ENCODE results near the gene RUBCN.
"Not testable (repeated sequence)": the region's sequence is repeated elsewhere in the genome, so short reads cannot be mapped to it uniquely, and the experiment has no call there.

RUBCN gene

GRCh38 chr3:197722734-197723133, 14.0 kb downstream of the RUBCN start:
- no peak for DNase-seq (ENCODE audit: low read depth)
- no peak overlapping the region for H3K4me3 ChIP-seq (ENCODE audit: low read depth, low read length)
- TF ChIP-seq CTCF (IDR thresholded peaks at IDR 0.05; ENCODE audit: control insufficient read depth, extremely low read depth, insufficient read depth), result no peak

- DNase-seq (ENCODE audit: low read depth), result no peak
- no peak overlapping the region for H3K4me3 ChIP-seq (ENCODE audit: low read depth, low read length)
- no peak for TF ChIP-seq CTCF (IDR thresholded peaks at IDR 0.05; ENCODE audit: control insufficient read depth, extremely low read depth, insufficient read depth)
These were observed 16.0 kb downstream of the RUBCN start for GRCh38 chr3:197720694-197721093.

GRCh38 chr3:197718891-197719290, 17.8 kb downstream of the RUBCN start:
- no peak overlapping the region for H3K4me3 ChIP-seq (ENCODE audit: low read depth, low read length)
- TF ChIP-seq CTCF (IDR thresholded peaks at IDR 0.05; ENCODE audit: control insufficient read depth, extremely low read depth, insufficient read depth), result no peak
- no peak for DNase-seq (ENCODE audit: low read depth)

GRCh38 chr3:197714251-197714650, 22.5 kb downstream of the RUBCN start:
- no peak for TF ChIP-seq CTCF (IDR thresholded peaks at IDR 0.05; ENCODE audit: control insufficient read depth, extremely low read depth, insufficient read depth)
- no peak overlapping the region for H3K4me3 ChIP-seq (ENCODE audit: low read depth, low read length)
- no peak for DNase-seq (ENCODE audit: low read depth)

- no peak for DNase-seq (ENCODE audit: low read depth)
- TF ChIP-seq CTCF (IDR thresholded peaks at IDR 0.05; ENCODE audit: control insufficient read depth, extremely low read depth, insufficient read depth), result no peak
- H3K4me3 ChIP-seq (ENCODE audit: low read depth, low read length), result no peak overlapping the region
These were observed 23.3 kb downstream of the RUBCN start for GRCh38 chr3:197713477-197713822.

- no peak for DNase-seq (ENCODE audit: low read depth)
- no peak for TF ChIP-seq CTCF (IDR thresholded peaks at IDR 0.05; ENCODE audit: control insufficient read depth, extremely low read depth, insufficient read depth)
- no peak overlapping the region for H3K4me3 ChIP-seq (ENCODE audit: low read depth, low read length)
These were observed 24.6 kb downstream of the RUBCN start for GRCh38 chr3:197711973-197712707.

- DNase-seq (ENCODE audit: low read depth); H3K4me3 ChIP-seq (ENCODE audit: low read depth, low read length): not testable (repeated sequence)
These were observed 25.7 kb downstream of the RUBCN start for GRCh38 chr3:197710965-197711364.
